Gastroesophageal sphincter (tissue), 3 donors: ENCODE results near the gene CACNA1I.

Experiments
- POLR2A ChIP-seq, 2 donors: fragments of 450-650 bp; IDR thresholded peaks; one replicate each; pipeline ENCODE4 v1.6.1; 2017; ENCODE audit warnings: antibody characterized with exemption in 2 of 2, mild to moderate bottlenecking in 2 of 2, moderate library complexity in 1 of 2
- TF ChIP-seq, protein P1 (sequence below), 4 experiments: fragments of 200-600 bp in 2 of 4; fragments of 450-650 bp in 2 of 4; sonication (generic) in 1 of 4; IDR thresholded peaks; one replicate each; pipeline ENCODE4 v1.5.1; 2017 to 2019; ENCODE audit warnings: antibody characterized with exemption in 4 of 4, mild to moderate bottlenecking in 2 of 4, moderate library complexity in 2 of 4

DNA sequence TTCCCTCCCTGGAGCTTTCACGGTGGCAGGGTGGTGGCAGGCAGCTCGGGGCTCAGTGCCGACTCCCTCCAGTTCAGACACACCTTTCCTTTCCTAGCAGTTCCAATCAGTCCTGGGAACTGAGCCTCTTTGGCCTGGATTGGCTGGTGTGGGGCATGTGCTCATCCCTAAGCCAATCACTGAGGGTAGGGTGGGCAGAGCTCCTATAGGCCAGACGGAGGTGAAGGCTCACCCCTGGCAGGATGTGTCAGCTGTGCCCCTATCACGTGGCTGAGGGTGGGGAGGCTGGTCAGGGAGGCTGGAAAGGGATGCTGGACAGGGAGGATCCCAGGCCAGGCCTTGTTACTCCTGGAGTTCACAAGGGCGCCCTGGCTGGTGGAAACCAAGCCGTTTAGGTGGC is 40.2 kb downstream of the CACNA1I start:
- TF ChIP-seq, protein P1, sequence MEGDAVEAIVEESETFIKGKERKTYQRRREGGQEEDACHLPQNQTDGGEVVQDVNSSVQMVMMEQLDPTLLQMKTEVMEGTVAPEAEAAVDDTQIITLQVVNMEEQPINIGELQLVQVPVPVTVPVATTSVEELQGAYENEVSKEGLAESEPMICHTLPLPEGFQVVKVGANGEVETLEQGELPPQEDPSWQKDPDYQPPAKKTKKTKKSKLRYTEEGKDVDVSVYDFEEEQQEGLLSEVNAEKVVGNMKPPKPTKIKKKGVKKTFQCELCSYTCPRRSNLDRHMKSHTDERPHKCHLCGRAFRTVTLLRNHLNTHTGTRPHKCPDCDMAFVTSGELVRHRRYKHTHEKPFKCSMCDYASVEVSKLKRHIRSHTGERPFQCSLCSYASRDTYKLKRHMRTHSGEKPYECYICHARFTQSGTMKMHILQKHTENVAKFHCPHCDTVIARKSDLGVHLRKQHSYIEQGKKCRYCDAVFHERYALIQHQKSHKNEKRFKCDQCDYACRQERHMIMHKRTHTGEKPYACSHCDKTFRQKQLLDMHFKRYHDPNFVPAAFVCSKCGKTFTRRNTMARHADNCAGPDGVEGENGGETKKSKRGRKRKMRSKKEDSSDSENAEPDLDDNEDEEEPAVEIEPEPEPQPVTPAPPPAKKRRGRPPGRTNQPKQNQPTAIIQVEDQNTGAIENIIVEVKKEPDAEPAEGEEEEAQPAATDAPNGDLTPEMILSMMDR (IDR thresholded peaks at IDR 0.05) = no peak
- no peak for TF ChIP-seq POLR2A (IDR thresholded peaks at IDR 0.05)
